HG03460 (cell line): Measurements from ENCODE around the gene TNFRSF13B.

Source experiments
- ATAC-seq: cut with Tn5 transposase; IDR thresholded peaks from one replicate; pipeline ENCODE4 v1.9.1; 2021; ENCODE audit not compliant: unreplicated experiment

The TNFRSF13B gene

DNA sequence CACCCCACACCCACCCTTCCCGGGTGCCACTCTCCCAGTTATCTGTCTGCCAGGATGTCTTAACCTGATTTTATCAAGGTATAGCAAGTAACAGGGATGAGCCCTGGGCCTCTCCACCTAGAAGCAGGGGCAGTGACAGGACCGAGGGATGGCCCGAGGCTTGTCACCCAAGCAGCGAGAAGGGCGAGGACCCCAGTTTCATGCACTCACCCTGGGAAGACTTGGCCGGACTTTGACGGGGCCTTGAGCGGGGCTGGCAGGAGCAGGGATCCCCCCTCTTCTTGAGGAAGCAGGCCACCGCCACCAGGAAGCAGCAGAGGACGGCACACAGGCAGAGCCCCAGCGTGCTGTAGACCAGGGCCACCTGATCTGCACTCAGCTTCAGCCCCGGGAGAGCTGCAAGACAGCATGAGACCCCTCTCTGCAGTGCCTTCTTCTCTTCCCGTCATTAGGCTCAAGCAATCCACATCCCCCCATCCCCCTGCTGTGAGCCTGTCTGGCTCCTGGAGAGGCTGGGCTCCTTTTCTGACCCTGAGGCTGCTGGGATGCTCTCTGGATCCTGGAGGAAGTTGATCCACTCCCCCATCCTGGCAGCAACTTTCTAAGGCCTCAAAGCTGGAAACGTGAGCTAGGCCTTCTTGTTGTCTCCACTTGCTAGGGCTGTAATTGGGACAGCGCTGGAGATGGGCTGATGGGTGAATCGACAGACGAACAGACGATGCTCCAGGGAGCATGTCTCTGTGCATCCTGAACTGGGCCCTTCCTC is 31.6 kb downstream of the TNFRSF13B start:
- no peak for ATAC-seq

DNA sequence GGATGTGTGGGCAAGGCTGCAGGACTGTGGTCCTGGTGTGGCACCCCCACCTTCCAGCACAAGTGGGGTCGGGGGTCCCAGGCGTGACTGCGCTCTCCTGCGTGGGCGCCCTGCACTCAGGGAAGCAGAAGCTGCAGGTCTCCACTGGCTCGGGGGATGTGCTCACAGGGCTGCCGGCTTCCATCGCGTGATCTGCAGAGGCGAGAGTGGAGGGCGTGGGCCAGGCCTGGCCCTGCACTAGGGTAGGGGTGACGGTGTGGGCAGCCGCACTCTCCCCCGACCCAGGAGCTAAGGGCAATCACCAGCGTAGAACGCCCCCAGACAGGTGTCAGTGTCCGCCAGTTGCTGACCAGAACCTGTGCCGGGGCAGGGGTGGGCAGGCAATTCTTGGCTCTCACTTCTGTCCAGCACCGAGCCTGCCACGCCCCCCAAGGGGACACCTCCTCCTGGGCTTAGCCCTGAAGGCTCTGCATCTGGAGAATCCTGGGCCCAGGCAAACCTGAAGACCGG is 32.3 kb downstream of the TNFRSF13B start:
- no peak for ATAC-seq

DNA sequence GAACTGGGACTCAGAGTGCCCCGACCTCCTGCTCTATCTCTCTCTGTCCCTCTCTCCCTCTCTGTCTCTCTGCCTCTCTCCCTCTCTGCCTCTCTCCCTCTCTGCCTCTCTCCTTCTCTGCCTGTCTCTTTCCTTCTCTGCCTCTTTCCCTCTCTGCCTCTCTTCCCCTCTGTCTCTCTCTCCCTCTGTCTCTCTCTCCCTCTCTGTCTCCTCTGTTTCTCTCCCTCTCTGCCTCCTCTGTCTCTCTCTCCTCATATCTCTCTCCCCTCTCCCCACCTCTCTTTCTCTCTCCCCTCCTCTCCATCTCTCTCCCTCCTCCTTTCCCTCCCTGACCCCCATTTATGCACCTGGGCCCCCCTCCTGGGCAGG is 32.7 kb downstream of the TNFRSF13B start:
- no peak for ATAC-seq

DNA sequence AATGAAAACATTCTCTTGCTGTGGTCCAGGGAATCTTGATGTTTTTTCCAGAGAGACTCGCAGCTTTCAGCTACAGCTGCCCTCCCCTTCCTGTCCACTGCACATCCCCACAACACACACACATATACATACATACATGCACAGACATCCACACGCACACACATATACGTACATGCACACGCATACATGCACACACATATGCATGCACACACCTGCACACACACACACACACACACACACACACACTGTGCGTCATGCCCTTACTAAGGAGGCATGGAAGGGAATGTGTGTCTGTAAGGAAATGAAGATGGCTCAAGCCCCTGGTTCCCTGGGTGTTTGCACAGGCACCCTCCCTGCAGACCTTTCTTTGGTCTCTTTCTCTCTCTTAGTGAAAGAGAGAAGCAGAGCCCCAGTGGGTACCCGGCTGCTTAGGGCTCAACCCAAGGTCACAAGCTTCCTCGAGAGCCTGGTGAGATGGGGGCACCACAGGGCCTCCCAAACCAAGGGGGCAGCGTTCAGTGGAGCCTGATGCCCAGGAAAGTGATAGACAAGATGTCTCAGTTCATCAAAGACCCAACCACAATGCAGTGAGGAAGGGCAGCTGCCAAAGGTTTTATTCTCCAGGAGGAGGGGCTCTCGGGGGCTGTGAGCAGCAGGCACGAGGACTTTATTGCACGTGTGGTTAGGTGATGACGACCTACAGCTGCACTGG is 33.3 kb downstream of the TNFRSF13B start:
- no peak for ATAC-seq

DNA sequence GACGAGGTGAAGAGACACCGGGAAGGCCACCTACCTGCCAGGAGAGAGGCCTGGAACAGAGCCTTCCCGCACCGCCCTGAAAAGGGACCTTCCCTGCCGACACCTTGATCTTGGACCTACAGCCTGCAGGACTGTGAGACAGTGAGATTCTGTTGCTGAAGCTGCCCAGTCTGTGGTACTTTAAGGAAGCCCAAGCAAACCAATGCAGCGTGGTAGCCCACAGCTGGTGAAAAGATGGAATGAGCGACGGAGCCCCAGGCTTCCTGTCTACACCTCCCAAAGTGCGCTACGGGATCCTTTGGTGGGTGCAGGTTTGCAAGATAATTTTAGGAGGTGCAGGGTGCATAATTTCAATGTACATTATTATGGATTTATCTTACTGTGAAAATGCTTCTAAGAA is 33.9 kb downstream of the TNFRSF13B start:
- no peak for ATAC-seq

DNA sequence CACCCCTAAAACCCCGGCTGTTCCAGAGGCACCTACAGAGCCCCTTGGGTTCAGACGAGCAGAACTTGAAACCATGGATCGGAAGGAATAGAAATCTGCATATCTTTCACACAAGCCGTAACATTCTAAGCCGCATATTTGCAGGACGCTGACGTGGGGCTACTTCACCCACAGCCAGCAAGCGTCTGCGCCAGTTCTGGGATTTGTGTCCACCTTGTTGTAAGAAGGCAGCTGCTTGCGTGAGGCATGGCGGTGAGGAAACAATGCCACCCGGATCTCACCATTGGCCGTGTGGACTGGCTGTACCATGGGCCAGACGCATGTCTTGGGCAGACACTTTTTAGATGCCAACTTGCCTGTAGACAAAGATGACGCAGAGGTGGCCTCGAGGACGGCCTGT is 34.5 kb downstream of the TNFRSF13B start:
- no peak for ATAC-seq

DNA sequence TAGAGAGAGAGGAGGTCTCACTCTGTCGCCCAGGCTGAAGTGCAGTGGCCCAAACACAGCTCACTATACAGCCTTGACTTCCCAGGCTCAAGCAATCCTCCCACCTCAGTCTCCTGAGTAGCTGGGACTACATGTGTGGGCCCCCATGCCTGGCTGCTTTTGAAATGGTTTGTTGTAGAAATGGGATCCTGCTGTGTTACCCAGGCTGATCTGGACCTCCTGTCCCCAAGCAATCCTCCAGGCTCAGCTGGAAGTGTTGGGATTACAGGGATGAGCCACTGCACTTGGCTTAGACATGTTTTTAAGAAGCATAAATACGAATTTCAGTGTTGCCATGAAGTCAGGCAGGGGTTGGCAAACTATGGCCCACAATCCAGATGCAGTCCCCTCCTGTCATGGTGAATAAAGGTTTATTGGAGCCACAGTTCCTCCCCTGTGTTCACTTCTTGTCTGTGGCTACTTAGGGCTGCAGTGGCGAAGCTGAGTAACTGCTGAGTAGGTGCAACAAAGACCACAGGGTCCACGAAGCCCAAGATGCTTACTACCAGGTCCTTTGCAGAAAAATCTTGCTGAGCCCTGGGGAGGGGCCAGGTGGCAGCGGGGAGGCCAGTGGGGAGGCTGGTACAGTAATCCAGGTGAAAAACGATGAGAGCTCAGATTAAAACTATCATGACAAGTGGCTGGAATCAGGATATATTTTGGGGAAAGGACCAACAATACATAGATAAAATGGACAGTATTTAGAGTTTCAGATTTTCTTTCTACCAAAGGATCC is 35.2 kb downstream of the TNFRSF13B start:
- ATAC-seq = no peak

DNA sequence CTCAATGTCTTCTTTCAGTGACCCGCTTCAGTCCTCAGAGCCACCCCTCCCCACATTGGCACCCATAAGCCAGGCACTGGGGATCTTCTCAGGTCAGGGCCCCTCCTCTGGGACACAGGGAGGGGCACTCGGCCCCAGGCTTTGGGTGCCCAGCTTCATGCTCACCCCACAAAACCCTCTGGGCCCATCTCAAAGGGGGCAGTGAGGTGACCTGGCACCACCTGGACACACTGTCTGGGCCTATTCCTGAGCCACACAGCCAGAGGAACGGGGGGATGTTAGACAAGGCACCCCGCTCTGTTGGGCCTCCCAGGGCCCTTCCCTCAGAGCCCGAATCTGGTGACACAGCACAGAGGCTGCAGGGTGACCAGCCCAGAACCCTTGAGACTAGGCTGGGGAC is 36.1 kb downstream of the TNFRSF13B start:
- no peak for ATAC-seq

DNA sequence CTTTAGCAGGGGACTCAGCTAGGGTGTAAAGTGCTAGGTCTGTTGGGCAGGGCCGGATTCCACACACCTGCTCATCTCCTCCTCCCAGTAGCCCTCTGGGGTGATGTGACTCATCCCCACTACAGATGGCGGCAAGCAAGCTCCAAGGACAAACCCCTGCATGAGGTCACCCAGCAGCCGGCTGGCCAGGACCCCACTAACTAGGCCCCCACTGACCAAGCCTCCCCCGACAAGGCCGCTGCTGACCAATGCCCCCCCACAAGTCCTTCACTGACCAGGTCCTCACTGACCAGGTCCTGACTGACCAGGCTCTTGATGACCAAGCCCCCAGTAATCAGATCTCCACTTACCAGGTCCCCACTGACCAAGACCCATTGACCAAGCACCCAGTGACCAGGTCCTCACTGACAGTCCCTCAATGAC is 36.7 kb downstream of the TNFRSF13B start:
- ATAC-seq = no peak

DNA sequence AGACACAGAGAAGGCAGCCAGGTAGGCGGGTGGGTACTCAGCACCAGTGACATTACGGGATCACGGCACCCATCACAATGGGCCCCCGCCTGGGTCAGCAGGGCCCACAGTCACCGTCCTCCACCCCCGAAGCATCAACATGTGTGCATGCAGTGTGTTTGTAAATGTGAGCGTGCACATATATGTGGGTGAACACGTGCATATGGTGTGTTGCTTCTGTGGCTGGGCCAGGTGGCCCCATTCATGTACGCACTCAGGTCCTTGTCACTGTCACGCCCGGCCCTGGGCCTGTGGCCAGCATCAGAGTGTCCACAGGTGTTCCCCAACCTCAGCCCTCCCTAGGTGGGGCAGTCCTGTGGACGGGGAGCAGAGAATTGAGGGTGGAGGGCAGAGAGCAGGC is 37.1 kb downstream of the TNFRSF13B start:
- no peak for ATAC-seq

DNA sequence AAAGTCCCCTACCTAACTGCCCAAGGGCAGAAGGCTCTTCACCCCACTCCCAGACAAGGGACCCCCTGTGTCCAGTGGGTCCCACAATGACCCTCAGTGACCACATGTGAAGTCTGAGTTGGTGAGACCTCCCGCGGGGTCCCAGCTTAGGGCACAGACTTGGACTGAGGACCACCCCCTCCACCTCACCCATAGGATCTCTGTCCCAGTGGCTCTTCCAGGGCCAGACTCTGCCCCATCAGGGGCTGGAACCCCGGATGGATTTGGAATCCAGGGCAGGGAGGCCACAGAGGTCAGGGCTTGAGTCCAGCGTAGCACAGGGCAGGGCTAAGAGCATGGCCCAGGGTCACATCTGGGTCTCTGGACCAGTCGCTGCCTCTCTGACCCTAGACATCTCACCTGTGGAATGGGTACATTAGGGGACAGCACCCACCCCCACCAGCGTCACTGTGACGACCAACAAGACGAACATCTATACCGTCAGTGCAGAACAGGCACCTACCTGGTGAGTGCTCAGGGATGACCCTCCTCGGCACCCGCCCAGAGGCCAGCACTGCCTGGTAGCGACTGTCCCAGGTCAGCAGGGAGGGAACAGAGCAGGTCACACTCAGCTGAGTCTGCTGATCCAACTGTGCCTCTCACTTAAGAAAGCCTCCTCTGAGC is 37.7 kb downstream of the TNFRSF13B start:
- ATAC-seq = no peak

DNA sequence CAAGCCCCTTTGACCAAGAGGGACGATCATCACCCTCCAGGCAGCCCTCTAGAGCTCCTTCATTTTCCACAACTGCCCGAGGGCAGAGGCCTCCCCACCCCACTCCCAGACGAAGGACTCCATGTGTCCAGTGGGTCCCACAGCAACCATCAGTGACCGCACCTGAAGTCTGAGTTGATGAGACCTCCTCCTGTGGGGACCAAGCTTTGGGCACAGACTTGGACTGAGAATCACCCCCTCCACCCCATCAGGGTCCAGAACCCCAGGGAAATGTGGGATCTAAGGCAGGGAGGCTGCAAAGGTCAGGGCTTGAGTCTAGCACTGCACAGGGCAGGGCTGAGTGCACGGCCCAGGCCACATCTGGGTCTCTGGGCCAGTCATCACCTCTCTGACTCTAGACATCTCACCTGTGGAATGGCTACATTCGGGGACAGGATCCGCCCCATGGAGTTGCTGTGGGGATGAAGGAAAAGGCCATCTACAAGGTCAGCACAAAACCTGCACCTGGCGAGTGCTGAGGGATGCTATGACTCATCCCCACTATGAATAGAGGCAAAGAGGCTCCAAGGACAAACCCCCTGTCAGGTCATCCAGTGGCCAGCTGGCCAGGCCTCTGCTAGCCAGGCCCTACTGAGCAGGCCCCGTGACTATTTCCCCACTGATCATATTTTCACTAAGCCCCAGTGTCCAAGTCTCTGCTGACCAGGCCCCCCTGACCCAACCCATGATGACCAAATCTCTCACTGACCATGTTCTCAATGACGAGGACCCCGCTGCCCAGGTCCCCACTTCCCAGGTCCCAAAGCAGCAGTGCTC is 38.4 kb downstream of the TNFRSF13B start:
- no peak for ATAC-seq

DNA sequence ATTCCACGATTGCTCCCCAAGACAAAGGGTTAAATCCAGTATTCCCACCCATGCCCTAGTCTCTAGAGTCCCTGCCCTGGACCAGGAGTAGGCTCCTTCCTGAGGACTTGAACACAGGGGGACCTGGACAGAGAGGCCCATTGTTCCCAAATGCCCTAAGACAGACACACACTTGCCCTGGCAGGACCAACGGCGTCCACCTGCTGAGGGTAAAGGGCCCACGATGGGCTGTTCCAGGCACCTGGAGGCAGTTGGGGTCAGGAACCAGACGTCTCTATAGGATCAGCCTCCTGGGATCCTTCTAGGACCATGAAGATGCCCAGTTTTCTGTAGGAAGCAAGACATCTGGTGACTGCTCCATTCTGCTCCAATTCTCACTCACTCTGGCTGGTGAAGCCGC is 39.3 kb downstream of the TNFRSF13B start:
- ATAC-seq = no peak

DNA sequence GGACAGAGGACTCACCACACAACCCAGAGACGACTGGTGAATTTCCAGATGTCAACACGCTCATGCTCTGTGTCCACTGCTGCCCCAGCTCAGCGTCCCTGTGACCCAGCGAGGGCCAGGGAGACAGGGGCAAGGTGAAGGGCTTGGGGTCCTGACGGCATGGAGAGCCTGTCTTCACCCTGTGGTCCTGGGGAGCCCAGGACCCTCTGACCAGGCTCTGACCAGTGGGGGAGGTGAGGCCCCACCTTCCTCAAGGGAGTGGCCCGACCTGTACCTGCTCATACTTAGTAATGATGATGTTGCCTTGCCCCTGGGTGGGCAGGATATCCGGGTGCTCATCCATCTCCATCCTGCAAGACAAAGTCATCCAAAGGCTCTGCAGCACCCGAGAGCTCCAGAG is 39.8 kb downstream of the TNFRSF13B start:
- no peak for ATAC-seq

DNA sequence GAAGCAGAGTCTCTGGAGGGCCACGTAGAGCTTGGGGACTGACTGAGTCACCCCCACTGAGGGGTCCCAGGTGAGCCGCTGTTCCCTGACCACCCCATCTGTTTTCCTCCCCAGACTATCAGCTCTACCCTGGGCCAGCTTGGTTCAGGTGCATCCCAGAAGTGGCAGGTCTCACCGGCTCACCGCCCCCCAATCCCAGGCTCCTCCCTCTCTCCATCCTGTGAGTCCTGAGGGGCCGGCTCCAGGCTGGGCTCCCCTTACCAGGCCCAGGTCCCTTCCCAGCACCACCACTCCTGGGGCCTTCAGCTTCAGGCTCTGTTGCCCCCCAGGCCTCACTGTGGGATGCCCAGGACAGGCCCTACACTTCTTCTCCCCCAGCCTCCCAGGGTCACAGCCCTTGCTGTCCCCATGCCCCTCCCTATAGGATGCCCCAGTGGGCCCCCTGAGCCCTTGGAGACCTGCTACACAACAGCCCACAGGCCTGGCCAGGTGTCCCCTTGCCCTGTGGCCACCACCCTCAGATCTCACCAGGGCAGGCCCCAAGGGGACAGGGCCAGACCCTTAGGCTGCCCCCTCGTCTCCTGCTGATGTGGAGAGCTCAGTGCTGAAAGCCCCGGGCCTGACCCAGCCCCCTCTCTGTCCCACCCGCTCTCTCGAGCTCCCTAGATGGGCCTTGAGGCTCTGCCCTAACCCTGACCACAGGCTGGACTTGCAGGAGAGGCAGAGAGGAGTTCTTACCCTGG is 40.4 kb downstream of the TNFRSF13B start:
- ATAC-seq = no peak

DNA sequence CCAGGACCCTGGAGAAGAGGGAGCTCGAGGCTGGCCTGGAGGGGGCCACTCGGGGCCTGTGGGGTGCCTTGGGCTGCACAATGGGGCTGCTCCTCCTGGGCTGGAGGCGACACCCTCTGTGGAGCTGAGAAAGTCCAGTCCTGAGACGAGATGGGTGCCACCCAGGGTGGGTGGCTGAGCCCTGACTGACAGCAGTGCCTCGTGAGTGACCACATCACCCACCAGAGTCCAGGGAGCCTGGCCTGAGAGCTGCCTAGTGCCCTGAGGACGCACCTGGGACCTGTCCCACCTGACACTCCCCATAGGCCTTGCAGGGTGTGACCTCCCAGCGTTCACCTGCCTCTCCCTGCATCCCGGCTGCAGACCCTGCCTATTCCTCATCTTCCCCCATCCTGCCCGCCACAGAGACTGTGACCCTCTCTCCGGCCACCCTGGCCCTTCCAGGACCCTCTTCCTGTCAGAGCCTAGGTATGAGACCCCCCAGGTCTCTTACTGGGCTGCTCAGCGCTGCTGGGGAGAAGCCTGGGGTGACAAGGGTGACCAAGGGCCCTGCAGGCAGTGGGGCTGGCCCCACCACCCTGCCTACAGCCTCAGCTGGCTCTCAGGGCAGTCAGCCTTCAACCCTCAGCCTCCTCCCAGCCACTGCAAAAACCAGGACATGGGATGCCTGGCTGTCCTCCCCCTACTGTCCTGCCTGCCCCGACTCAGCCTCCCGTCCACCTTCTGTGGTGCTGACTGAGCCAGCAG is 41.2 kb downstream of the TNFRSF13B start:
- no peak for ATAC-seq

DNA sequence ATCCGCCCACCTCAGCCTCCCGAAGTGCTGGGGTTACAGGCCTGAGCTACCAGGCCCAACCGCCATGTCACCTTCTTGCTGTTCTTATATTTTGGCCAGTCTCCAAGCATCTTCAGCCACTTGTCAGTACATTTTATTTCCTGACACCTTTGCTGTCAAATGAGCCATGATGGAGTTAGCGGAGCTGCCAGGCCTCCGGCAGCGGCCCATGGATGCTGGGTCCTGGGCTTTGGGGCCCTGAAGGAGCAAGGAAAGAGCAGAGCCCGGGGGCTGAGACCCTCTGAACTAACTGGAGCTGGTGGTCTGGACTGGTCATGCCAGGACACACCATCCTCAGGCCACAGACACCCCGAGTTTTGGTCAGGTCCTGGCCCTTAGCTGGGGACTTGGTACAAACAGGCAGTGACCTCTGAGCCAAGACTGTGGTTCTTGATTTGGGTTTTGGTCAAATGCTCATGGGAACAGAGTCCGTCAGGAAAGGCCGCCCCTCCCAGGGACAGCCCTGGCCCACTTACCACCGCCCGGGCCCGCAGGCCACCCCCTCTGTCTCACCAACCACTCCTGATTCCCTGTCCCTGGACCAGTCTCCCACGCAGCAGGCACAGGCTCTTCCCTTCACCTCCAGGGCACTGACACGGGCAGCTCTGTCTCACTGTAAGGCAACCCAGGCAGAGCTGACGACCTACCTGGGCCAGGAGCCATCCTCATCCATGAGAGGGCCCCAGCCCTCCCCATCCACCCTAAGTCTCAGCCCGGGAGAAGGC is 42.0 kb downstream of the TNFRSF13B start:
- no peak for ATAC-seq

DNA sequence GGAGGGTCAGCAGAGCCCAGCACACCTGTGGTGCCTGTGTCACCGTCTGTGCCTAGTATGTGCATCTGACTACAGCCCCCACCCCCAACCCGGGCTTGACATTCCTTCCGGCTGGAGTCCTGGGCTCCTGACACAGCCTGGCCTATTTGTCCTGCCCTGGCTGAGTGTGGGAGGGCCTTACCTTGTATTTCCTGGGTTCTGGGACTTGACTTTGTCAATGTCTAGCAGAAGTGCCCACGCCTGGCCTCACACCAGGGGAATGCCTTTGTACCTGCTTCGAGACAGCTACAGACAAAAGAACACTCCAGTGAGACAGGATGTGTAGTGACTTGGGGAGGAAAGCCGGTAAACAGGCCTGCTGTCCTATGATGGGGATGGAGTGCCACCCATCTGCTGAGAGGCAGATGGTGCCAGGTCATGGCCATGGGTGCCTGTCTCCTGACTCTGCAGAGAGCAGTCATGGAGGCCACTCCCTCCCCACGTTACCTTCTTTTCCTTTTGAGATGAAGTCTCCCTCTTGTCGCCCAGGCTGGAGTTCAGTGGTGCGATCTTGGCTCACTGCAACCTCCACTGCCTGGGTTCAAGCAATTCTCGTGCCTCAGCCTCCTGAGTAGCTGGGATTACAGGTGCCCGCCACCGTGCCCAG is 42.8 kb downstream of the TNFRSF13B start:
- no peak for ATAC-seq
